Thyroid gland (tissue), 4 donors: ENCODE measurements around the gene GCC2. TPM values are rescaled to one million over a fixed set of nuclear protein-coding genes. Genes with fewer than 3 reads are reported as not detected.

ENCODE experiments used
- DNase-seq, 2 donors: peaks; one replicate each; pipeline ENCODE4 v3.0.0-alpha.2; 2019
- H3K27ac ChIP-seq, 3 donors: fragments of 200-600 bp; sonication (generic); 1 replicate in 2 of 3; 2 replicates in 1 of 3; pipeline ENCODE4 v1.5.1; 2016 to 2019; ENCODE audit warnings: mild to moderate bottlenecking in 1 of 3, moderate library complexity in 1 of 3
- H3K27me3 ChIP-seq: fragments of 200-600 bp; sonication (generic); one replicate; pipeline ENCODE4 v1.5.1; 2019
- H3K36me3 ChIP-seq, 2 donors: fragments of 200-600 bp; sonication (generic); one replicate each; pipeline ENCODE4 v1.5.1; 2016 to 2019
- H3K4me1 ChIP-seq, 2 donors: fragments of 200-600 bp; sonication (generic); one replicate each; pipeline ENCODE4 v1.5.1; 2017 to 2019
- H3K4me3 ChIP-seq, 3 donors: fragments of 200-600 bp; sonication (generic); replicated peaks in 1 of 3; 1 replicate in 2 of 3; 2 replicates in 1 of 3; pipeline ENCODE4 v1.5.1; 2016; ENCODE audit warnings: mild to moderate bottlenecking in 1 of 3
- H3K9me3 ChIP-seq: fragments of 200-600 bp; sonication (generic); one replicate; pipeline ENCODE4 v1.5.1; 2017
- POLR2A ChIP-seq, 2 donors: fragments of 450-650 bp; IDR thresholded peaks; one replicate each; pipeline ENCODE4 v1.6.1; 2017; ENCODE audit warnings: antibody characterized with exemption in 2 of 2, mild to moderate bottlenecking in 2 of 2, moderate library complexity in 1 of 2
- WGBS, 2 donors: methylation state at CpG; one replicate each; pipeline ENCODE4 v1.1.5; 2017; 5-methylcytosine and 5-hydroxymethylcytosine counted together
- intact Hi-C: fragments of 100-400 bp; cut with DNase I; formaldehyde crosslinking; loops from one replicate; pipeline ENCODE4 v1.15.1; 2023
- total RNA-seq, 4 donors: library from RNA; depleted of rRNA; stranded (reverse); fragments of >200 nt; gene quantifications; one replicate each; pipeline ENCODE4 v1.2.3, GENCODE V29; 2016
- TF ChIP-seq, protein P1 (sequence below), 6 experiments: fragments of 200-600 bp in 3 of 6; fragments of 450-650 bp in 3 of 6; sonication (generic) in 3 of 6; IDR thresholded peaks; one replicate each; pipeline ENCODE4 v1.5.1; 2016 to 2019; ENCODE audit warnings: antibody characterized with exemption in 6 of 6, mild to moderate bottlenecking in 2 of 6, inconsistent platforms in 1 of 6, moderate library complexity in 1 of 6

Gene GCC2
- total RNA-seq, 4 donors from 2014 or later: 41.4 to 59.4 (median 54.0) TPM

GRCh38 chr2:108407864-108408729 is 40.9 kb upstream of the GCC2 start:
- intact Hi-C loops: no loop called here
- no peak for TF ChIP-seq POLR2A (IDR thresholded peaks at IDR 0.05)
- TF ChIP-seq, protein P1, sequence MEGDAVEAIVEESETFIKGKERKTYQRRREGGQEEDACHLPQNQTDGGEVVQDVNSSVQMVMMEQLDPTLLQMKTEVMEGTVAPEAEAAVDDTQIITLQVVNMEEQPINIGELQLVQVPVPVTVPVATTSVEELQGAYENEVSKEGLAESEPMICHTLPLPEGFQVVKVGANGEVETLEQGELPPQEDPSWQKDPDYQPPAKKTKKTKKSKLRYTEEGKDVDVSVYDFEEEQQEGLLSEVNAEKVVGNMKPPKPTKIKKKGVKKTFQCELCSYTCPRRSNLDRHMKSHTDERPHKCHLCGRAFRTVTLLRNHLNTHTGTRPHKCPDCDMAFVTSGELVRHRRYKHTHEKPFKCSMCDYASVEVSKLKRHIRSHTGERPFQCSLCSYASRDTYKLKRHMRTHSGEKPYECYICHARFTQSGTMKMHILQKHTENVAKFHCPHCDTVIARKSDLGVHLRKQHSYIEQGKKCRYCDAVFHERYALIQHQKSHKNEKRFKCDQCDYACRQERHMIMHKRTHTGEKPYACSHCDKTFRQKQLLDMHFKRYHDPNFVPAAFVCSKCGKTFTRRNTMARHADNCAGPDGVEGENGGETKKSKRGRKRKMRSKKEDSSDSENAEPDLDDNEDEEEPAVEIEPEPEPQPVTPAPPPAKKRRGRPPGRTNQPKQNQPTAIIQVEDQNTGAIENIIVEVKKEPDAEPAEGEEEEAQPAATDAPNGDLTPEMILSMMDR (IDR thresholded peaks at IDR 0.05): no peak
- Histone ChIP-seq H3K27ac (no peak overlapping the region), H3K27me3 (no peaks in the 10 kb centered on the region), H3K36me3 (no peaks in the 10 kb centered on the region), H3K4me1 (no peaks in the 10 kb centered on the region), H3K4me3 (no peak overlapping the region), H3K9me3 (no peaks in the 10 kb centered on the region)
- 86 to 92% methylated on average over 6 of the region's 6 CpGs for WGBS, 2 donors
- no peak for DNase-seq

- DNase-seq: no peak
- no peaks in the 10 kb centered on the region for H3K9me3 ChIP-seq
- H3K4me3 ChIP-seq: no peak overlapping the region
- WGBS, 2 donors: 78 to 82% methylated on average over 1 of the region's 1 CpG
- H3K27me3 ChIP-seq: no peaks in the 10 kb centered on the region
- TF ChIP-seq, protein P1 (IDR thresholded peaks at IDR 0.05): no peak
- no peak for TF ChIP-seq POLR2A (IDR thresholded peaks at IDR 0.05)
- intact Hi-C loops: no loop called here
- no peaks in the 10 kb centered on the region for H3K4me1 ChIP-seq
- no peak overlapping the region for H3K27ac ChIP-seq
- no peaks in the 10 kb centered on the region for H3K36me3 ChIP-seq
These were observed 39.2 kb upstream of the GCC2 start for GRCh38 chr2:108409768-108410167.

- intact Hi-C loops: no loop called here
- Histone ChIP-seq H3K27ac (no peak overlapping the region), H3K9me3 (no peaks in the 10 kb centered on the region), H3K4me3 (no peak overlapping the region), H3K36me3 (no peaks in the 10 kb centered on the region), H3K27me3 (no peaks in the 10 kb centered on the region), H3K4me1 (no peaks in the 10 kb centered on the region)
- 16 to 57% methylated on average over 1 of the region's 1 CpG for WGBS, 2 donors
- TF ChIP-seq, protein P1 (IDR thresholded peaks at IDR 0.05): no peak
- no peak for TF ChIP-seq POLR2A (IDR thresholded peaks at IDR 0.05)
- no peak for DNase-seq
These were observed 35.9 kb upstream of the GCC2 start for GRCh38 chr2:108412995-108413710.

DNA sequence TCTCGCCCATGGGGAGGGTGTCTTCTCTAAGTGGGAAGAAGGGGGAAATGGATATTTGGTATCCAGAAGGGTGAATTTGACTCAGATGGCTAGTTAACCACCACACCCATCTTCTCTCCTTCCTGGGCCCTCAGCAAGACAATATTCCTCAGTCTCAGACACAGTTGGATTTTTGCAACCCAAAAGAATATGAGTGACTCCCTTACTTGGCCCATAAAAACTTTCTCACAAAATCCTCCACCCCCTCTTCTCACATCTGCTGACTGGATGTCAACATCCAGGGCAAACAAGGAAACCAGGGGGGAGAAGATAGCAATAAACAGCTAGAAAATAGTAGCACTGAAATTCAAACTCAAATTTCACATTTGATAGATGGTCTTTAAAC is 35.3 kb upstream of the GCC2 start:
- no peak for TF ChIP-seq POLR2A (IDR thresholded peaks at IDR 0.05)
- TF ChIP-seq, protein P1 (IDR thresholded peaks at IDR 0.05): no peak
- no peak overlapping the region for H3K27ac ChIP-seq
- H3K9me3 ChIP-seq: no peaks in the 10 kb centered on the region
- no peaks in the 10 kb centered on the region for H3K27me3 ChIP-seq
- no peaks in the 10 kb centered on the region for H3K36me3 ChIP-seq
- no peaks in the 10 kb centered on the region for H3K4me1 ChIP-seq
- 85 to 90% methylated on average over 1 of the region's 1 CpG for WGBS, 2 donors
- no peak overlapping the region for H3K4me3 ChIP-seq
- intact Hi-C loops: no loop called here
- no peak for DNase-seq
